Neural progenitor cell (in vitro differentiated cells): ENCODE results near the gene SPRED2.

Experiments
- EZH2 ChIP-seq: fragments of 200-600 bp; sonication (generic); IDR thresholded peaks from 2 replicates; pipeline ENCODE4 v1.6.1; 2017; ENCODE audit warnings: antibody characterized with exemption, mild to moderate bottlenecking, moderate library complexity
- EZH2phosphoT487 ChIP-seq: fragments of 200-600 bp; sonication (generic); IDR thresholded peaks from 2 replicates; pipeline ENCODE4 v1.6.1; 2017; ENCODE audit warnings: antibody characterized with exemption
- TF ChIP-seq, protein P1 (sequence below): fragments of 200-600 bp; sonication (generic); IDR thresholded peaks from 2 replicates; pipeline ENCODE4 v1.5.1; 2017; ENCODE audit warnings: antibody characterized with exemption, mild to moderate bottlenecking

- TF ChIP-seq EZH2 (no peak), EZH2phosphoT487 (no peak)
- TF ChIP-seq, protein P1, sequence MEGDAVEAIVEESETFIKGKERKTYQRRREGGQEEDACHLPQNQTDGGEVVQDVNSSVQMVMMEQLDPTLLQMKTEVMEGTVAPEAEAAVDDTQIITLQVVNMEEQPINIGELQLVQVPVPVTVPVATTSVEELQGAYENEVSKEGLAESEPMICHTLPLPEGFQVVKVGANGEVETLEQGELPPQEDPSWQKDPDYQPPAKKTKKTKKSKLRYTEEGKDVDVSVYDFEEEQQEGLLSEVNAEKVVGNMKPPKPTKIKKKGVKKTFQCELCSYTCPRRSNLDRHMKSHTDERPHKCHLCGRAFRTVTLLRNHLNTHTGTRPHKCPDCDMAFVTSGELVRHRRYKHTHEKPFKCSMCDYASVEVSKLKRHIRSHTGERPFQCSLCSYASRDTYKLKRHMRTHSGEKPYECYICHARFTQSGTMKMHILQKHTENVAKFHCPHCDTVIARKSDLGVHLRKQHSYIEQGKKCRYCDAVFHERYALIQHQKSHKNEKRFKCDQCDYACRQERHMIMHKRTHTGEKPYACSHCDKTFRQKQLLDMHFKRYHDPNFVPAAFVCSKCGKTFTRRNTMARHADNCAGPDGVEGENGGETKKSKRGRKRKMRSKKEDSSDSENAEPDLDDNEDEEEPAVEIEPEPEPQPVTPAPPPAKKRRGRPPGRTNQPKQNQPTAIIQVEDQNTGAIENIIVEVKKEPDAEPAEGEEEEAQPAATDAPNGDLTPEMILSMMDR = no peak
Measured at GRCh38 chr2:65287364-65287763, 145.0 kb downstream of the SPRED2 start.
